B cell (primary cell): Measurements from ENCODE around the gene ZFPL1. TPM values are rescaled to one million over a fixed set of nuclear protein-coding genes. Genes with fewer than 3 reads are reported as not detected.

Experiments used
- ATAC-seq: fragments of 200-7000 bp; cut with Tn5 transposase; one replicate; pipeline ENCODE4 v1.10.0; 2021; ENCODE audit warnings: low read depth, mild to moderate bottlenecking, moderate number of reproducible peaks, moderate library complexity
- CTCF ChIA-PET: fragments of 350-600 bp; sonication (Branson Sonifier 250); formaldehyde crosslinking; loops from one replicate; lab custom pipeline; 2021; ENCODE audit warnings: antibody characterized with exemption, inconsistent platforms; lab: Charles Lee
- POLR2A ChIA-PET: fragments of 350-600 bp; sonication (Branson Sonifier 250); formaldehyde crosslinking; loops from one replicate; lab custom pipeline; 2021; ENCODE audit warnings: antibody characterized with exemption; lab: Charles Lee
- DNase-seq: peaks from one replicate; pipeline ENCODE4 v3.0.0; 2013
- H2AFZ ChIP-seq: 2 replicates; pipeline ENCODE4 v1.6.1; 2012; ENCODE audit warnings: mild to moderate bottlenecking, low read depth, low read length; ENCODE audit not compliant: insufficient read depth, poor library complexity, severe bottlenecking
- H3K27ac ChIP-seq, 2 donors: 1 replicate in 1 of 2; 2 replicates in 1 of 2; pipeline ENCODE4 v1.5.1; 2012 to 2013; ENCODE audit warnings: low read length in 2 of 2, mild to moderate bottlenecking in 2 of 2, moderate library complexity in 1 of 2
- H3K27me3 ChIP-seq, 4 experiments: fragments of 200-600 bp in 1 of 4; sonication (generic) in 1 of 4; replicated peaks in 1 of 4; 1 replicate in 2 of 4; 2 replicates in 2 of 4; pipeline versions ENCODE4 v1.6.1 to v1.7.0; 2013 to 2016; ENCODE audit warnings: low read length in 3 of 4, mild to moderate bottlenecking in 2 of 4, mixed read lengths in 1 of 4, moderate library complexity in 1 of 4; ENCODE audit not compliant: insufficient read depth in 4 of 4, control insufficient read depth in 3 of 4; ENCODE audit errors: control extremely low read depth in 1 of 4
- H3K36me3 ChIP-seq, 2 experiments: replicated peaks in 1 of 2; 1 replicate in 1 of 2; 2 replicates in 1 of 2; pipeline versions ENCODE4 v1.6.1 to v1.7.1; 2013; ENCODE audit warnings: low read length in 1 of 2; ENCODE audit not compliant: insufficient read depth in 2 of 2, control insufficient read depth in 1 of 2; ENCODE audit errors: control extremely low read depth in 1 of 2, extremely low read depth in 1 of 2
- H3K4me1 ChIP-seq, 2 donors: fragments of 200-600 bp in 1 of 2; sonication (generic) in 1 of 2; 1 replicate in 1 of 2; 2 replicates in 1 of 2; pipeline versions ENCODE4 v1.5.1 to v1.6.1; 2013 to 2017; ENCODE audit warnings: low read length in 2 of 2; ENCODE audit not compliant: control insufficient read depth in 2 of 2, insufficient read depth in 2 of 2
- H3K4me2 ChIP-seq: replicated peaks from 2 replicates; pipeline ENCODE3; 2012; ENCODE audit warnings: mild to moderate bottlenecking, low read depth, low read length; ENCODE audit not compliant: poor library complexity, severe bottlenecking
- H3K4me3 ChIP-seq, 5 experiments: fragments of 200-600 bp in 1 of 5; sonication (generic) in 1 of 5; 1 replicate in 3 of 5; 2 replicates in 2 of 5; pipeline versions ENCODE4 v1.5.1 to v1.7.0; 2011 to 2016; ENCODE audit warnings: low read length in 4 of 5, mild to moderate bottlenecking in 4 of 5, low read depth in 2 of 5, control low read depth in 1 of 5, moderate library complexity in 1 of 5; ENCODE audit not compliant: insufficient read depth in 1 of 5; ENCODE audit errors: control extremely low read depth in 1 of 5, extremely low read depth in 1 of 5
- H3K79me2 ChIP-seq: fragments of 200-600 bp; sonication (generic); one replicate; pipeline ENCODE4 v1.6.0; 2016; ENCODE audit warnings: low read length; ENCODE audit not compliant: control insufficient read depth, insufficient read depth
- H3K9ac ChIP-seq: fragments of 200-600 bp; sonication (generic); 2 replicates; pipeline ENCODE4 v1.6.1; 2017; ENCODE audit warnings: mild to moderate bottlenecking, low read length, moderate library complexity
- H3K9me3 ChIP-seq, 3 donors: one replicate each; pipeline versions ENCODE4 v1.6.1 to v1.7.1; 2013; ENCODE audit warnings: low read length in 2 of 3; ENCODE audit not compliant: control insufficient read depth in 2 of 3, insufficient read depth in 1 of 3; ENCODE audit errors: control extremely low read depth in 1 of 3
- H4K20me1 ChIP-seq: 2 replicates; pipeline ENCODE4 v1.6.0; 2012; ENCODE audit warnings: mild to moderate bottlenecking, low read length; ENCODE audit not compliant: insufficient read depth, control insufficient read depth, poor library complexity, severe bottlenecking
- H3K27ac Mint-ChIP-seq: one replicate; pipeline ENCODE4 v1.8.0; 2021; ENCODE audit warnings: mixed read lengths
- H3K27me3 Mint-ChIP-seq: one replicate; pipeline ENCODE4 v1.8.0; 2021; ENCODE audit warnings: mixed read lengths
- H3K4me1 Mint-ChIP-seq: one replicate; pipeline ENCODE4 v1.8.0; 2021; ENCODE audit warnings: mixed read lengths
- H3K4me3 Mint-ChIP-seq: one replicate; pipeline ENCODE4 v1.8.0; 2021; ENCODE audit warnings: mixed read lengths
- H3K9me3 Mint-ChIP-seq: one replicate; pipeline ENCODE4 v1.8.0; 2022; ENCODE audit warnings: mixed read lengths; ENCODE audit not compliant: insufficient read depth
- CTCF ChIP-seq: fragments of 200-600 bp; IDR thresholded peaks from one replicate; pipeline ENCODE4 v1.8.0; 2022; ENCODE audit warnings: antibody characterized with exemption, mild to moderate bottlenecking
- EZH2 ChIP-seq: IDR thresholded peaks from 2 replicates; pipeline ENCODE4 v1.6.1; 2012; ENCODE audit warnings: borderline replicate concordance, low read depth, mild to moderate bottlenecking, moderate library complexity, low read length; ENCODE audit not compliant: insufficient read depth, poor library complexity, severe bottlenecking
- WGBS: methylation state at CpG from one replicate; pipeline ENCODE4 v1.1.5; 2013; ENCODE audit warnings: missing lambda C conversion rate; ENCODE audit not compliant: insufficient coverage; 5-methylcytosine and 5-hydroxymethylcytosine counted together
- intact Hi-C: fragments of 100-400 bp; cut with micrococcal nuclease; formaldehyde crosslinking; loops from one replicate; pipeline ENCODE4 v1.10.0; 2022
- polyA plus RNA-seq: library from polyadenylated mRNA; depleted of rRNA; stranded (reverse); fragments of >200 nt; gene quantifications from 2 replicates; pipeline ENCODE4 v1.2.3, GENCODE V29; 2012
- total RNA-seq, 2 donors: library from RNA; stranded (reverse); fragments of 120-200 nt in 1 of 2; gene quantifications; 1 replicate in 1 of 2; 2 replicates in 1 of 2; pipeline versions ENCODE4 v1.2.3 to v1.2.4, GENCODE V29; 2013 to 2022

ZFPL1 gene
- total and polyA plus RNA-seq, 2 donors (not counting 1 experiment from before 2014, with no cell fraction given): 57.3 to 79.2 TPM

GRCh38 chr11:65112546-65113360, 28.7 kb downstream of the ZFPL1 start:
- DNase-seq: peak; percentile 86
- peaks cover 30 to 53% of the 10 kb centered on the region in 2 donors for H3K4me1 ChIP-seq
- TF ChIP-seq EZH2 (no peak), CTCF (peak; percentile 90)
- no peaks in the 10 kb centered on the region for H3K27me3 ChIP-seq
- peak overlapping the region; percentile 89 for H3K4me3 Mint-ChIP-seq
- peaks cover 0 to 31% of the 10 kb centered on the region in 2 experiments for H3K36me3 ChIP-seq
- ATAC-seq: peak; percentile 44
- H4K20me1 ChIP-seq: peaks cover 48% of the 10 kb centered on the region
- peak overlapping the region; percentile 80 for H3K9ac ChIP-seq
- WGBS: under 1% methylated on average over 55 of the region's 57 CpGs
- ChIA-PET POLR2A (interaction anchor here (0.6 to 3.6 kb wide), 12 partner anchors 9 to 1176 kb away, joined by 3 to 27 read pairs (median 7); partner anchors contain the start of genes ARL2, CAPN1, DPF2 and FAU), CTCF (interaction anchor here (0.6 to 7.7 kb wide), 18 partner anchors 9 to 265 kb away, joined by 3 to 118 read pairs (median 4); partner anchors contain the start of genes ARL2, CAPN1, FAU and MRPL49)
- H3K27me3 Mint-ChIP-seq: no peaks in the 10 kb centered on the region
- H3K27ac Mint-ChIP-seq: peak overlapping the region; percentile 81
- H3K9me3 ChIP-seq: no peaks in the 10 kb centered on the region
- no peaks in the 10 kb centered on the region for H3K9me3 Mint-ChIP-seq
- H3K27ac ChIP-seq: peak overlapping the region; percentile 44 to 48
- peaks cover 57% of the 10 kb centered on the region for H3K4me1 Mint-ChIP-seq
- peak overlapping the region in 4 of 5 experiments; percentile 58 to 92 (median 72) for H3K4me3 ChIP-seq
- intact Hi-C loops: loop anchor here (1.0 to 10.0 kb wide), 5 partner anchors 16 to 502 kb away; partner anchors contain the start of genes ATG2A, MAP3K11, PCNX3 and POLA2
- peak overlapping the region; percentile 64 for H2AFZ ChIP-seq
- peaks cover 49% of the 10 kb centered on the region for H3K79me2 ChIP-seq
- peak overlapping the region; percentile 99 for H3K4me2 ChIP-seq
